CD4-positive, alpha-beta T cell treated with Interferon gamma for 1 hour (primary cell): Measurements from ENCODE around the gene HS6ST2.
"Not testable (repeated sequence)": the region's sequence is repeated elsewhere in the genome, so short reads cannot be mapped to it uniquely, and the experiment has no call there.

ENCODE experiments used
- DNase-seq: peaks from one replicate; pipeline ENCODE4 v3.0.0-alpha.2; 2020

Gene HS6ST2

DNA sequence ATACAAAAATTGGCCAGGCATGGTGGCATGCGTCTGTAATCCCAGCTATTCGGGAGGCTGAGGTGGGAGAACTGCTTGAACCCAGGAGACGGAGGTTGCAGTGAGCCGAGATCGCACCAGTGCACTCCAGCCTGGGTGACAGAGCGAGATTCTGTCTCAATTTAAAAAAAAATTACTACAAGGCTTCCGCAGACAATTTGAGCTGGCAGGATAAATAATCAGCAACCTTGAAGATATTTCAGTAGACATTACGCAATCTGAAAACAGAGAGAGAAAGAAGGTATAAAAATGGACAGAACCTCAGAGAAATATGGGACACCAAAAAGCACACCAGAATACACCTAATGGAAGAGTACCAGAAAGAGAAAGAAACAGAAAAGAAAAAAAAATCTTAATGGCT is 25.3 kb downstream of the HS6ST2 start:
- no peak for DNase-seq

DNA sequence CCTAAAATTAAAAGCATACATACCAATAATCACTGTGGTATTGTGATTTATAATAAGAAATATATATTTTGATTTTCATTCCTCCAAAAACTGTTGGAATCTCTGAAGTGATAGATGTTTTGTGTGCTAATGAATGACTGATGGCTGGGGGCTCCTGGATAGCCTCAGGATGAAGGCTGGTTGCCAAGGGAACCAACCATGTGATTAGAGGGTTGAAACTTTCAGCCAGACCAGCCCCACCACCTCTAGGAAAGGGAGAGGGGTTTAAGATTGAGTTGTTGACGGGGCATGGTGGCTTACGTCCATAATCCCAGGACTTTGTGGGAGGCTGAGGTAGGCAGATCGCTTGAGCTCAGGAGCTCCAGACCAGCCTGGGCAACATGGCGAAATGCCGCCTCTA is 34.0 kb downstream of the HS6ST2 start:
- DNase-seq, result no peak

DNA sequence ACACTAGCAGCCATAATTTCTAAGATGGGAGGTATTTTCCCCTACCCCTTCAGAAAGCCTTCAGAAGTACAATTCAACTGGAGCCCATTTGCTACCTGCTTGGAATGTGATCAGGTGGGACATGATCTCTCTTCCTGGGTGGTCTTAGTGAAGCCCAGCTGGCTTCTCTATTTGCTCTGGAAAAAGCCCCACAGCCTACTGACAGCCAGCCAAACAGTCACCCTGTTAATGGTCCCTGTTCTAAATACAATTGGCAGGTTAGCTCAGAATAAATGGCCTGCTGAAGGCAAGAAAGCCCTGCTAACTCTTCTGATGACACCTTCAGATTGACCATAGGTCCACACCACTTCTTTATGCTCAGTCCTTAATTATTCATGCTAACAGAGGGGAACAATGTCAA is 39.9 kb downstream of the HS6ST2 start:
- DNase-seq, result no peak

DNA sequence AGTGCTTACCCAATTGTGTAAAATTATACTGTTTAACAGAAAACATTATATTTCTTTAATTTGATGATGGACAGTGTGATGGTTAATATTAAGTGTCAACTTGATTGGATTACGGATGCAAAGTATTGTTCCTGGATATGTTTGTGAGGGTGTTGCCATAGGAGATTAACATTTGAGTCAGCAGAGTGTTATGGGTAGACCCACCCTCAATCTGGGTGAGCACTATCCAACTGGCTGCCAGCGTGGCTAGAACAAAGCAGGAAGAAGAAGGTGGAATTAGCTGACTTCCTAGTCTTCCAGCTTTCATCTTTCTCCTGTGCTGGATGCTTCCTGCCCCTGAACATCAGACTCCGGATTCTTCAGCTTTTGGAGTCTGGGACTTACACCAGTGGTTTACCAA is 42.1 kb downstream of the HS6ST2 start:
- DNase-seq, result no peak

DNA sequence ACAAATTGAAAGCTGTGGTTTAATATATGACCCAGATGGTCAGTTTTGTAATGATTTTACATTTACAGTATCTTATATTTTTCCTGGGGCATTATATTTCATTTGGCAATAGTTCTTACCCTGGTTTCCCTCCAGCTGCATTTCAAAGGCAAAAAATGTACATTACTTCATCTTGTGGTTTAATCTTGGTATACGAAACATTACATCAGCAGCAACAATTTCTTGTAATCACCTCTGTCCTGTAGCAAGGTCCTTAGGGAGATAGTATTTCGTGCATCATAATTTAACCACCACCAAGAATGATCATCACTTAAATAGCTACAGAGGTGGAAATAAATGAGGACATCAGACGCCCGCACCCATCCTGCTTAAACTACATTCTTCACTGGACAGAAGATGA is 48.8 kb downstream of the HS6ST2 start:
- no peak for DNase-seq

DNA sequence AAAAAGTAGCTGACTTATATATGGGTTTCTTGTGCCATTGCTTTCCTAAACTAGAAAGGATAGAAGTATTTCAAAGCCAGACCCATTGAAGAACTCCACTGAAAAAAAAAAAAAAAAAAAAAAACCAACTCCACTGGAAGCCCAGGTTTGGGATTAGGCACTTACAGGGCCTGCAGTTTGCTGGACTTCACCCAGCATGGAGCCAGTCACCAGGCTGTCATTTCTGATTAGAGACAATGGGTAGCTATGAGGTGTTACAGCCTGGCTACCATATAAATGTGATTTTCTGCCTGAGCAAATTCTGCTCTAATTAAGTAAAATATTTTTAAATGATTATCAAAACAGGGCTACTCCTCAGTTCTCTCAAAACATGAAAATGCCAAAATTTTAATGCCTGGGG is 49.5 kb downstream of the HS6ST2 start:
- DNase-seq, result no peak

DNA sequence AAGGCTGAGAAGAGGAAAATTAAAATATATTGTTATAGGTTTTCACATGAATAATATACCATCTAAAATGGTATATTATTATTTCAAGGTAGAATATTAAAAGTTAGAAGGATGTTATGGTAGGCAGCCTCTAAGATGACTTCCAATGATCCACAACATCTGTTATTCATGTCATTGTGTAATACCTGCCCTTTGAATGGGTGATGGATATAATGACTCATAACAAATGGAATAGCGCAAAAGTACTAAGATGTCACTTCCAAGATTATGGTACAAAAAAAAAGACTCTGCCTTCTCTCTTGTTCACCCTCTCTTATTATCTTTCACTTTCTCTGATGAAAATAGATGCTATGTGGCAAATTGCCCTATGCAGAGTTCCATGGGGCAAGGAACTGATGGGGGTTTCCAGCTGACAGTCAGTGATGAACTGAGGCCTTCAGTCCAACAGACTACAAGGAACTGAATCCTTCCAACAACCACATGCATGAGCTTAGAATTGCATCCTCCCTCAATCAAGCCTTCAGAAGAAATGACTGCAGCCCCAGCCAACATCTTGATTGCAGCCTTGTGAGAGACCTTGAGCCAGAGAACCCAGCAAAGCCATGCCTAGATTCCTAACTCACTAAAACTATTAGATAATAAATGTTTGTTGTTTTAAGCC is 57.7 kb downstream of the HS6ST2 start:
- no peak for DNase-seq

DNA sequence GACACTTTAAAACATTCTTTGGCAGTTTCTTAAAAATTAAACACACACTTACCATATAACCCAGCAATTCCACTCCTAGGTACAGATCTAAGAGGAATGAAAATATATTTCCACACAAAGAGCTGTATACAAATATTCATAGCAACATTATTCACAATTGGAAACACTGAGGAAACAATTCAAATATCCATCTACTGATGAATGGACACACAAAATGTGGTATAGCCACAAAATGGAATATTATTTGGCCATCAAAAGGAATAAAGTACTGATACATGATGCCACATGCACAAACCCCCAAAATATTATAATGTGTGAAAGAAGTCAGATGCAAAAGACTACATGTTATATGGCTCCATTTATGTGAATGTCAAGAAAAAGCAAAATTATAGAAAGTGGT is 70.9 kb downstream of the HS6ST2 start:
- DNase-seq, result no peak

DNA sequence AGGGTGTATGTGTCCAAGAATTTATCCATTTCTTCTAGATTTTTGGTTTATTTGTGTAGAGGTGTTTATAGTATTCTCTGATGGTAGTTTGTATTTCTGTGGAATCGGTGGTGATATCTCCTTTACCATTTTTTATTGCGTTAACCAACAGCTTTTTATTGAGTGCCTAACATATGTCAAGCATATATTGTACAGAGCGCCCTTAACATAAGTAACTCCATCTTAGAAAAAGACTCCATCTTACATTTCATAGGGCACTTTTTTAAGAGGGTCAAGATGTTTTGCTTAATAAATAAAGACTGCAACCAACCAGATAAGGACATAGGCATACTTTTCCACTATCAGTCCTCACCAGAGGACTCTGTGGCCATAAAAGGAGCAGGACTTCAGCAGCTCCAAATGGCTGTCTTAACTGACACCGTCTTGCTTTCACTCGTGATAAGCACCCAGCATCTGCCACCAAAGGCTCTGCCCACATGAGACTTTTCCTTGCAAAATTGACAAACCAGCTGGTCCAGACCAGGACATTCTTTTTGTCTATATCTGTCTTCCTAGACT is 75.0 kb downstream of the HS6ST2 start:
- DNase-seq, result no peak

DNA sequence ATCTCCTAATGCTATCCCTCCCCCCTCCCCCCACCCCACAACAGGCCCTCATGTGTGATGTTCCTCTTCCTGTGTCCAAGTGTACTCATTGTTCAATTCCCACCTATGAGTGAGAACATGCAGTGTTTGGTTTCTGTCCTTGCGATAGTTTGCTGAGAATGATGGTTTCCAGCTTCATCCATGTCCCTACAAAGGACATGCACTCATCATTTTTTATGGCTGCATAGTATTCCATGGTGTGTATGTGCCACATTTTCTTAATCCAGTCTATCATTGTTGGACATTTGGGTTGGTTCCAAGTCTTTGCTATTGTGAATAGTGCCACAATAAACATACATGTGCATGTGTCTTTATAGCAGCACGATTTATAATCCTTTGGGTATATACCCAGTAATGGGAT is 77.7 kb downstream of the HS6ST2 start:
- not testable (repeated sequence) for DNase-seq

DNA sequence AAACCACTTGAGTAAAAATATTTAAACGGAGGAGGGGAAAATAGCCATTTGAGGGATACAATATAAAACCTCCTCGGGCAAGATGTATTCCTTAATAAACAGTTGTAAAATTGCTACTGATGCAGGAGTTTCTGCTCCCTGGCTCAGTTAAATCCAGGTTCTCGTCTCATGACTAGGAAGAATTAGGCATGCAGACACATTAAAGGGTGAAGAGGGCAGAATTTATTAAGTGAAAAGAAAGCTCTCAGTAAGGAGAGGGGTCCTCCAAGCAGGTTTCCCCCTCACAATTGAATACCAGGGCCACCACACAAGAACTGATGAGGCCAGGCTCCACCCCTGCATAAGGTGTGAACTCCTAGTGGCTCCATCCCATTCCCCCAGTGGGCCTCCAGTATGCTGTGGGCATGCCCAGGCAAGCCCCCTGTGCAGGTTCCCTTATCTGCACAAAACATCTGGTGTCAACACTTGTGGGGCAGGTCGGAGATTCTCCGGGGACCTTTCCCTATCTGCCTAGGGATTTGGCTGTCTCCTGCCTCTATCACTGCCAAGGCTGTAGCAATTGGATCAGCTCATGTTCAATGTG is 80.4 kb downstream of the HS6ST2 start:
- DNase-seq, result no peak

DNA sequence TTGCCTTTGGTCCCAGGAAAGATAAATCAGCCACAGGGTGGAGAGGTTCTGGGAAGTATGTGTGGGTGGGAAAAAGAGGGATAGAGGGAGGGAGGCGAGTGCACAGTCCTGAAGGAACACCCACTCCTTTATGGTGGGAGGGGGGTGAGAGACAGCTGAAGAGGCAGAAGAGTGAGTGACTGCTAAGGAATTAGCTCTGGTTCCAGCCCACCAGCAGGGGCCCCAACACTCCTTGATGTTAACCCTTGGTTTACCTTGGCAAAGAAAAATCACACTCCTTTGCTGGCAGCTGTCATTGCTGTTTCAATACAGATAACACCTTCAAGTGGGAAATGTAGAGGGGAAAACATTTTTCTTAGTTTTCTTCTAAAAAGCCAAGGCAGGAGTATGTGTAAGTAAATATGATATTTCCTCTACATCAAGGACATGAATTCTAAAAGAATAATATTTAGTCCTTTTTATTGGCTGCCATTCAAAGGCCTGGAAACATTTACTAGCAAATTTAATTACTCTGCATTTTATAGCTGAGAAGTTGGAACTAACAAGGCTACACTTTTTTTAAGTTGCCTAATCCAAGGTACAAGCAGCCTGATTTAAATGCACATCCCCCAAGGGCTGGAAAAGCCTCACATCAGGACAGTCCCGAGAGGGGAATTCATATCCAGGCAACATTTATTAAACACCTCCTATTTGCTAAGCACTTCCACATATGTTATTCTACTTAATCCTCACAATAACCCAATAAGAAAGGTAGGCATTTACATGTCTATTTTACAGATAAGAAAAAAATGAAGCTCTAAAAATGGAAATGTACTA is 81.7 kb downstream of the HS6ST2 start:
- no peak for DNase-seq

DNA sequence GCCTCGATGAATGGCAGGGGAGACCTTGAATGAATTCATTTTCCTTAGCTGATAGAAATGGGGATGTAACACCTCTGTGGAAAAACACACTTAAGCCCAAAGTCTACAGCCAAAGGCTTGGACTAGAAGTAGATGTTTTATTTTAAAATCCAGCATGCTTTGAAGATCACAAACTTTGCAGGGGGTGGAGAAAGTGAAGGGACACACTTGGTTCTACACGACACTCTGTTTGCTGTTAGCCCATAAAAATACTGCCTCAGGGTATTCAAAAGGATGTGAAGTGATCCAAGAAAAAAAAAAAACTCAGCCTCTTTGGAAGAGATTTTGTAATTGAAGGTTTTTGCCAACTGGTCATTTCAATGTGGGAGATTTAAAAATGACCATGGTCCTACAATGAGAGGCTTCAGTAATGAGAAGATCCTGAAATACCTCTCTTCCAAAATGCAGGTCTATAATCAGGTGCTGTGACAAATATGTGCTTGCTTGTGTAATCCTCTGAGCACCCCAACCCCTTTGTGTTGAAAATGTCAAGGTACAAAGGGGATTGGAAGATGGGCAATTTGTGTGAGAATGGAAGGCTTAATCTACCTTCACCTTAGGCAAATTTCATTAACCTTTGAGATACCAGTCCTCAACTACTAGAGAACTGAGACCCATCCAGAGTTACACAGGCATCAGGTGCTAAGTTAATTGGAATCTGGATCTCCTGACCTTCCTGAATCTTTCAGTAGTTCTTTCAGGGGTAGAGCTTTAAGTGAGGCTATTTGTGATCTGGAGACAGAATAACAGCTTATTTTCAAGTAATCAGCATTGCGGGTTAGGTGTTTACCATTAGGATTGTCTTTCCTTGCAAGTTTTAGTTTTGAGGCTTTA is 82.5 kb downstream of the HS6ST2 start:
- DNase-seq, result no peak

DNA sequence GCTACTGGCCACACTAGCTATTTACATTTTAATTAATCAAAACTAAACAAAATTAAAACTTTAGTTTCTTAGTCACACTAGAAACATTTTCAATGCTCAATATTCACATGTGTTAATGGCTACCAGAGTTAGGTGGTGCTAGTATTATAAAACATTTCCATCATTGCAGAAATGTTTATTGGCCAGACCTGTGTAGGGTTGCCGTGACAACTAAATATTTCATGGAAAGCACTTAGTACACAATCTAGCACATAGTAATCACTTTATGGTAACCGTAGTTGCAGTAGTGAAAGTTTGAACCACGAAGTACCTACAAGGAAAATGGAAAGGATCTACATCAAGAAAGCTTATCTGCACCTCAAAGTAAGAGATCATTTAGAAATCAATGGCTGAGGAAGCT is 95.9 kb downstream of the HS6ST2 start:
- no peak for DNase-seq

DNA sequence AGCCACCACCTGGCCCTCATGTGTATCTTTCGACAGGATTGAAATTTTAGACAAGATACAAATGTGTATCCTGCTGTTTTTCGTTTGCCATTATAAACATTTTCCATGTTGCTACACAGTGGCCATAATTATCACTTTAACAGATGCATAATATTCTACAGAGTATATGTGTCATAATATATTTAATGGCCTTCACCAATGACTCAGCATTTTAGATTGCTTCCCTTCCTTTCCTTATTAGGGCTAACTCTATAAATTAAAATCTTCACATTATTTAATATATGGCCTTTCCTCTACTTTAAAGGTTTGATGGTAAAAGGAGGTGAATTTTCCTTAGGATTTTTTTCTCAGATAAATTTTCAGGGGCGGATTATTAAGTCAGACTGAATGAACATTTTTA is 97.4 kb downstream of the HS6ST2 start:
- DNase-seq, result no peak

DNA sequence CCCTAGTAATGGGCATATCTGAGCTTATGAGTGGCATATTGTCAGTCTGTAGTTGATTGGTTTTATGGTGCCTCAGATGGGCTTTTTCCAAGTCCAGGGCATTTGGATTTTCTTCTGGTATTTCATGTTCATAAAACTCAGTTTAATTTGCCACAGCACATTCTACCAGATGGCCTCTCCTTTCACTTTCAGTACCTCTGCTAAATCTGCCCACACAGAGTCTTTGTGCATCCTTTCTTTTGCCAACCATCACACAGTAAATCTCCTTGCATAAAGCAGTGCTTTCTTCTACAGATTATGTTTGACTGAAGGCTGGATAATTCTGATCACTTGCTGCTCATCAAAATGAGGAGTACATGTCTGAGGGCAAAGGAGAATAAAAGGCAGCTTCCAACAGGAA is 98.2 kb downstream of the HS6ST2 start:
- DNase-seq, result no peak

DNA sequence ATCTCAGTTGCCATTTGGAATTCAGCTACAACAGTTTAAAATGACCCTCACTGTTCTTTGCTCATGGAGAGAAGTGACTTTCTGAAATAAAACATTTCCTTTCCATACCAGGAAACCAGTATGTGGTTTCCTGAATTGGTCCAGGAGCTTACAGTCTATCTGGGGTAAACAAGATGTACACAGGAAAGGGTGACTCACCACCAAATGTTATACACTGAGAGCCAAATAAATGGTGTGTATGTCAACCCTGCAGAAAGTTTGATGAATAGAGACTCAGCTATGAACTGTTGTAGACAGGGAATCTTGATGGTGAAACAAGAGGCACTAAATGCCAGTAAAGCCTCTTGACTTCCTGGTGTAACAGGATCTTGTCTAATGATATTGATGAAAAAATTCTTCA is 100.4 kb downstream of the HS6ST2 start:
- DNase-seq, result no peak

DNA sequence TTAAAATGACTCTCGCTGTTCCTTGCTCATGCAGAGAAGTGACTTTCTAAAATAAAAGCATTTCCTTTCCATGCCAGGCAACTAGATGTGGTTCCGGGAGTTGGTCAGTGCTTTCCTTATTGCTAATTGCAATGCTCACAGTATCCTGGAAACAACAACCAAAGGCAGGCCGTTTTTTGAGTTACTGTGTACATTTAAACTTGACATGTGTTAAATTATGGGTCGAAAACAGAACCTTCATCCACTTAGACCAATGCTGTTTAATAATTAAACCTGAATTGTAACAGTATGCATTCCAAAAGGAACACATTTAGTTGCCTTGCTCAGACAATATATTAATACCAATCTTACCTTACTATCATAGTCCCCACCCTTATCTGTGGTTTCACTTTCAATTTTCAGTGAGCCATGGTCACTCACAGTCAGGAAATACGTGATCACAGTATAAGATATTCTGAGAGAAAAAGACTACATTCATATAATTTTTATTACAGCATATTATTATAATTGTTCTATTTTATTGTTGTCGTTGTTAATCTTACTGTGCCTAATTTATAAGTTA is 102.6 kb downstream of the HS6ST2 start:
- no peak for DNase-seq

DNA sequence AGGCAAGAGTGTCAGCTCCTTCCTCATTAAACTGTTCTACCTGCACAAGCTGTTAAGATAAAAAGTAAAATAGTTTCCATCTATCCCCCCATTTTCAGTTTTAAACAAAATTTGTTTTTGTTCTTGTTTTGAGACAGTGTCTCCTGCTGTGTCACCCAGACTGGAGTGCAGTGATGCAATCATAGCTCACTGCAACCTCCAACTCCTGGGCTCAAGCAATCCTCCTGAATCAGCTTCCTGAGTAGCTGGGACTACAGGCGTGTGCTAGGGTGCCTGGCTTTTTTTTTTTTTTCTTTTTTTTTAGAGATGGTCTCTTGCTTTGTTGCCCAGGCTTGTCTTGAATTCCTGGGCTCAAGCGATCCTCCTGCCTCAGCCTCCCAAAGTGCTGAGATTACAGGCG is 105.4 kb downstream of the HS6ST2 start:
- DNase-seq, result no peak

DNA sequence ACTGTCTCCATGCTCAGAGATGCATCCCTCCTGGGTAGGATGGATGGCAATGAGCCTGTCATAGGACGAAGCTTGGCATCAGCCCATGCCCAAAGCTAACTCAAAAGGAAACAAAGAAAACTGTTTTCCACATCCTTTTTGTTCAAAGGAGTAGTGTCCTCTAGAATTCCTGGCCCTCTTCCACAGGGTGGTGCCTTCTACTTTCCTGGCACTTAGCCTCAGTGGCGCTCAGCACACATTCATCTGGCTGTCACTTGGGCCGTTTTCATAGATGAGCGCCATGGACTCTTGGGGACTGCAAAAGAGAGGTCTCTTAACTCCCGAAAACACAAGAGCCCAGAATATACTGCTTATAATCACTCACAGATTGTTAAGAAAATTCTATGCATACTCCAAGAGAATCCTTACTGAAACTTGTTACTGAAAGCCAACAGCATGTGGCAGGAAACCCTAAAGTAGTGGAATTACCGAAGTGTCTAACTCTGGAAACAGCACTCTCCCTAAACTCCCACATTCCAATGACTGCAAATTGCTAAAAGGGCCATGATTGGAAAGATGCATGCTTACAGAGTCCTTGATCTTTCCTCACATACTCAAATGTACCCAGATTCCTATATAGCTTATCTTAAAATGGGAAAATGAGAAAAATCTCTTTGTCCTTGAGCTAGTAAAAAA is 110.0 kb downstream of the HS6ST2 start:
- no peak for DNase-seq

DNA sequence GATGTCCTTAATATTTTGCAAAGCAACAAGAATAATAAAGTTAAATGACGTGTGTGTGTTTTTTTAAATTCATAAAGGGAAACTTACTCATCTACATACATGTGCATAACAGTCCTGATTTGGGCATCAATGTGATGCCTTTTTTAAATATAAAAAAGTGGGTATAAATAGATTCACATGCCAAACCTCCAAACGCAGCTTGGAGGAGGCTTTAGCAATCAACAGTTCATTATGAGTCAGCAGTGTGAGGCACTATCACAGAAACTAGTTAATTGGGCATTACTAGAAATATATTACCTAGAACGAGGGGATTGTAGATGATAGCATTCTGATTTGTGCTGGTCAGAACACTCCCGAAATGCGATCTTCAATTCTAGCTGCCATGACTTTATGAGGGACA is 115.1 kb downstream of the HS6ST2 start:
- DNase-seq, result no peak
